Medulla oblongata (tissue), 1 donor: ENCODE data around the gene LCE2C.

Experiments
- DNase-seq: peaks from one replicate; pipeline ENCODE4 v3.0.0-alpha.2; 2015; ENCODE audit errors: extremely low spot score

Gene LCE2C

DNA sequence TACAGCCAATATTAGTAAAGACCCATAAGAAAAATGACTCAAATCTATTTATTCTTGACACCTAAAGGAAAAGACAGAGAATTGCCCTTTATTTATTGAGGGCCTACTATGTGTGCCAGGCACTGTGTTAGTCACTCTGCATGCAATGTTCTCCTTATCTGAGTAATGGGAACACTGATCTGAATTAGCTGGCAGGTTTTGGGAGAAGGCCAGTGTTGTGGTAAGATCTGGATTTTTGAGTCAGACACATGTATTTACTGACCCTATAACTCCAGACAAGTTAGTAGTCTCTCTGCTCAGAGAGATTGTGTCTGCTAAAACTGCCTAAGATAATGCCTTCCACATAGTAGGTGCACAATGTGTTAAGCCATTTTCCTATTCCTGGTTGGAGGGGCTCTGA is 50.2 kb downstream of the LCE2C start:
- no peak for DNase-seq
